Left forelimb (tissue), 1 donor: ENCODE data around the gene GREB1L.
"Not testable (repeated sequence)": the region's sequence is repeated elsewhere in the genome, so short reads cannot be mapped to it uniquely, and the experiment has no call there.

Experiments used
- DNase-seq: peaks from one replicate; pipeline ENCODE4 v3.0.0-alpha.2; 2018; ENCODE audit warnings: low spot score

The GREB1L gene

GRCh38 chr18:21369146-21369545 lies 127.1 kb downstream of the GREB1L start:
- DNase-seq = no peak

- not testable (repeated sequence) for DNase-seq
Observed at GRCh38 chr18:21369597-21369996, 127.6 kb downstream of the GREB1L start.

- no peak for DNase-seq
Observed at GRCh38 chr18:21383031-21383430, 141.0 kb downstream of the GREB1L start.

GRCh38 chr18:21386523-21387240 lies 144.7 kb downstream of the GREB1L start:
- no peak for DNase-seq

GRCh38 chr18:21387886-21388285 lies 145.9 kb downstream of the GREB1L start:
- no peak for DNase-seq

- DNase-seq = no peak
Observed at GRCh38 chr18:21389283-21389682, 147.3 kb downstream of the GREB1L start.

- DNase-seq = no peak
Observed at GRCh38 chr18:21389903-21390302, 147.9 kb downstream of the GREB1L start.

- no peak for DNase-seq
Observed at GRCh38 chr18:21391074-21391673, 149.1 kb downstream of the GREB1L start.

- no peak for DNase-seq
Observed at GRCh38 chr18:21393986-21394385, 152.0 kb downstream of the GREB1L start.

- no peak for DNase-seq
Observed at GRCh38 chr18:21398121-21398520, 156.1 kb downstream of the GREB1L start.

GRCh38 chr18:21402272-21402671 lies 160.2 kb downstream of the GREB1L start:
- no peak for DNase-seq

- no peak for DNase-seq
Observed at GRCh38 chr18:21404426-21404825, 162.4 kb downstream of the GREB1L start.

- DNase-seq = no peak
Observed at GRCh38 chr18:21406116-21406515, 164.1 kb downstream of the GREB1L start.

- DNase-seq = no peak
Observed at GRCh38 chr18:21408681-21409080, 166.6 kb downstream of the GREB1L start.

- no peak for DNase-seq
Observed at GRCh38 chr18:21433436-21433835, 191.4 kb downstream of the GREB1L start.

- DNase-seq = no peak
Observed at GRCh38 chr18:21439431-21439846, 197.4 kb downstream of the GREB1L start.

GRCh38 chr18:21441670-21442069 lies 199.6 kb downstream of the GREB1L start:
- DNase-seq = no peak

- no peak for DNase-seq
Observed at GRCh38 chr18:21443776-21444464, 201.9 kb downstream of the GREB1L start.

- no peak for DNase-seq
Observed at GRCh38 chr18:21444465-21445212, 202.6 kb downstream of the GREB1L start.

- DNase-seq = no peak
Observed at GRCh38 chr18:21448299-21448698, 206.3 kb downstream of the GREB1L start.

- no peak for DNase-seq
Observed at GRCh38 chr18:21449367-21450290, 207.6 kb downstream of the GREB1L start.
